ENCODE measurements around the gene ARNT2. TPM values are rescaled to one million over a fixed set of nuclear protein-coding genes. Genes with fewer than 3 reads are reported as not detected.

The ARNT2 gene
- total and polyA plus RNA-seq, 3 experiments from 2014 or later = 0.11 to 0.13 TPM; not detected in 1

DNA sequence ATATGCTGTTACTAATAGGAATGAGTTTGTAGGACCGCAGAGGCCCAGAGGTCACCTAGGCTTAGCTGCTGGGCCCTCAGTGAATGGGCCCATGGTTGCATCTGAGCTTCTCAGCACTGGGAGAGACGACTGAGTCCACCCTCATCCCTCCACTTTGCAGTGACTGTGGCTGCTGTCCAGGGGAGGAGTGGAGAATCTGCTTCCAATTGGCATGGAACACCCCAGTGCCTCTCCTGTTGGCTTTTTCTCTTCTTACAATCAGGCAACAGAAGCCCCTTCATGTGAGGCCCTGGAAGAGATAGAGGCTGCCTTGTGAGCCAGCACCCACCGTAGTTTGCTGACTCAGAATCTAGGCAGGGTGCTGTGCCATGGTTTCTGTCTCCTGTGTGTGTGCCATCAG, 55.6 kb downstream of the ARNT2 start:
- no peak overlapping the region for H3K27ac ChIP-seq (ENCODE audit: low read depth, low read length)
- Mint-ChIP-seq H3K36me3 (no peaks in the 10 kb centered on the region), H3K4me1 (peaks cover 4 to 9% (median 5%) of the 10 kb centered on the region in 3 donors), H3K27me3 (peaks cover 4 to 13% of the 10 kb centered on the region in 2 donors), H3K27ac (no peak overlapping the region), H3K9me3 (no peaks in the 10 kb centered on the region), H3K4me3 (no peak overlapping the region)
- no peaks in the 10 kb centered on the region for H3K27me3 ChIP-seq (ENCODE audit: insufficient read depth, low read length, poor library complexity, severe bottlenecking)
- ChIA-PET POLR2A (no interaction called here), CTCF (interaction anchor here (1.3 kb wide), 1 partner anchor 316 kb away, joined by 5 read pairs; no protein-coding TSS in a partner anchor)
- no peak for DNase-seq
- no peak overlapping the region for H3K4me3 ChIP-seq (ENCODE audit: low read length)
- no peaks in the 10 kb centered on the region for H3K9me3 ChIP-seq (ENCODE audit: low read length)
- H3K4me1 ChIP-seq (ENCODE audit: insufficient read depth, low read length) = no peaks in the 10 kb centered on the region
- no peaks in the 10 kb centered on the region for H3K36me3 ChIP-seq (ENCODE audit: insufficient read depth, low read length)

DNA sequence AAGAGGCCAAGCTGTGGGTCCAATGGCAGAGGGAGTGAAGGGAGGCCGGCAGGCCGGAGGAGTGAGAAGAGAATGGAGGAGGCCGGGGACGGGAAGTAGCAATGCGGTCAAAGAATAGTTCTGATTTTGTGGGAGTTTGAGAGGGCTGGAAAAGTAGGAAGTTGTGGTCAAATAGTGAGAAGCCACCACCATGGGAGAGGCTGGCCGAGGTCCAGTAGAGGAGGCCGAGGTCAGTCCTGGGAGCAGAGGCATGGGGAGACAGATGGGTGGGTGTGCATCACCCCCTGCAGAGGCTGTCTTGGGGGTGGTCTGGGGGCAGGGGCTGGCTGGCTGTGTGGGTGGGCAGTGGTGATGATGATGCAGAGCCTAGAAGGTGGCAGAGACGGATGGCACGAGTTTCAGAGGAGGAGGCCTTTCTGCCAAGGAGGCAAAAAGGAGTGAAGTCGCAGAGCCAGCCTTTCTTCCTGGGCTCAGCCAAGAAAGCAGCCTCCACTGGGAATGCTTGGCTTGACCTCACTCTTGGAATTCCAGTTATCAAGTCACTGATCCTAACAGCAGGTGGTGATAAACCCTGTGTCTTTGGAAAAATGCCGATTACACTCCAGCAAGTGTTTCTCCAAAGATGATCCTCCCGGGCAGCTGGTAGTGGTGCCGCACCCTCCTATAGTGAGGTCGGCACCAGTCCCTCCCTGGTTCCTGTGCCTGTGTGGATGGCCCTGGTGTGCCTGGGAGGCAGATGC, 57.3 kb downstream of the ARNT2 start:
- no peaks in the 10 kb centered on the region for H3K36me3 ChIP-seq (ENCODE audit: insufficient read depth, low read length)
- Mint-ChIP-seq H3K27me3 (peaks cover 2 to 10% of the 10 kb centered on the region in 2 donors), H3K4me3 (no peak overlapping the region), H3K4me1 (no peaks in the 10 kb centered on the region), H3K9me3 (no peaks in the 10 kb centered on the region), H3K27ac (no peak overlapping the region), H3K36me3 (no peaks in the 10 kb centered on the region)
- ChIA-PET CTCF (no interaction called here), POLR2A (no interaction called here)
- no peak overlapping the region for H3K27ac ChIP-seq (ENCODE audit: low read depth, low read length)
- no peaks in the 10 kb centered on the region for H3K4me1 ChIP-seq (ENCODE audit: insufficient read depth, low read length)
- H3K27me3 ChIP-seq (ENCODE audit: insufficient read depth, low read length, poor library complexity, severe bottlenecking) = no peaks in the 10 kb centered on the region
- H3K9me3 ChIP-seq (ENCODE audit: low read length) = no peaks in the 10 kb centered on the region
- no peak overlapping the region for H3K4me3 ChIP-seq (ENCODE audit: low read length)
- DNase-seq = no peak

DNA sequence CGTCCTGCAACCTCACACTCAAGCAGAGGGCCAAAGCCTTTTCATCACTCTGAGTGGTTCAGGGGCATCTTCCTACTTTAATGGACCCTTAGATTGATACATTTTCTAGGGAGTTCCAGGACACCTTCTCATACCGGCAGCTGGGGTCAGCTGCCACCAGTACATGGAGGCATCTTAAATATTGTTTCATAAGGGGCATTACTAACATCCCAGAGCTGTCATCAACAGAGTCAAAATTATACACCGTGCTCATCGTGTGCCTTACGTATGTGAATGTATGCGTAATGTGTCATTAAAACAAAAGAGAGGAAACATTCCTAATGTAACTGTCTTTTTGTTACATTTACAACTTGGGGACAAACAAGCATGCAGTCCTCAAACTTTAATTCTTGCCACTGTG, 57.9 kb downstream of the ARNT2 start:
- ChIA-PET POLR2A (no interaction called here), CTCF (no interaction called here)
- no peaks in the 10 kb centered on the region for H3K36me3 ChIP-seq (ENCODE audit: insufficient read depth, low read length)
- H3K4me3 ChIP-seq (ENCODE audit: low read length) = no peak overlapping the region
- peaks cover 2 to 12% of the 10 kb centered on the region in 2 donors for H3K27me3 Mint-ChIP-seq
- H3K4me1 ChIP-seq (ENCODE audit: insufficient read depth, low read length) = no peaks in the 10 kb centered on the region
- no peaks in the 10 kb centered on the region for H3K4me1 Mint-ChIP-seq
- no peak overlapping the region for H3K4me3 Mint-ChIP-seq
- H3K9me3 ChIP-seq (ENCODE audit: low read length) = no peaks in the 10 kb centered on the region
- no peak overlapping the region for H3K27ac ChIP-seq (ENCODE audit: low read depth, low read length)
- no peak for DNase-seq
- H3K27me3 ChIP-seq (ENCODE audit: insufficient read depth, low read length, poor library complexity, severe bottlenecking) = no peaks in the 10 kb centered on the region
- no peaks in the 10 kb centered on the region for H3K9me3 Mint-ChIP-seq
- no peak overlapping the region for H3K27ac Mint-ChIP-seq
- H3K36me3 Mint-ChIP-seq = no peaks in the 10 kb centered on the region

DNA sequence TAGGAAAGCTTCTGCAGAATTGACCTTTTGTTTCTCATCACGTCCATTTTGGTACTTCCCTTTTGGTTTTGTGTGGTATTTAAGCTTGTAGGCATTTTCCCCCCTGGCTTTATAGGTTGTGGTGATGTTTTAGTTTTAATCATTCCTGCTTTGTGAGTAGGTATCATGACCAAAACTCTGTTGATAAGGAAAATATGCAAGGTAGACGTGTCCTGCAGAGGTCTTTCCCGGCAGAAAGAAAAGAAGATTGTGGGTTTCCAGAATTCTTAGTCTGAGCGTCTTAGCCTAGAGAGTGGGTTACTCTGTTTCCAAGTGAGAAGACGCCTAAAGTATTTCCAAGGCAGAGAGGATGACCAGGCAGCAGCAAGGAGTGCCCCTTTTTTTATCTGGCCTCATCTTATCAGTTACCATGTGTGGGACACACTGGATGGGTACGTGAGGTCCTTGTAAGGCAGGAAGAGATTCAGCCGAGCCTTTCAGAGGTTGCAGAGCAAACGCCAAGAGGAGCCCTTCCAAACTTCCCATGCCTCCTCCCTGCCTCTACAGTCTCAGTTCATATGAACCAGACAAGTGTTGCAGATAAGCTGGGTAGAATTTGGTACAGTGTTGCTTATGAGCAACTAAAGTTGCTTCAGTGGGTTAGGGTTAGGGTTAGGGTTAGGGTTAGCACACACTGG, 58.8 kb downstream of the ARNT2 start:
- no peak overlapping the region for H3K4me3 ChIP-seq (ENCODE audit: low read length)
- CTCF ChIA-PET = no interaction called here
- no peaks in the 10 kb centered on the region for H3K36me3 ChIP-seq (ENCODE audit: insufficient read depth, low read length)
- Mint-ChIP-seq H3K9me3 (no peaks in the 10 kb centered on the region), H3K36me3 (no peaks in the 10 kb centered on the region), H3K27me3 (peaks cover 2 to 19% of the 10 kb centered on the region in 2 donors), H3K27ac (no peak overlapping the region), H3K4me1 (no peaks in the 10 kb centered on the region), H3K4me3 (no peak overlapping the region)
- no peak for DNase-seq
- POLR2A ChIA-PET = no interaction called here
- H3K27me3 ChIP-seq (ENCODE audit: insufficient read depth, low read length, poor library complexity, severe bottlenecking) = no peaks in the 10 kb centered on the region
- no peaks in the 10 kb centered on the region for H3K9me3 ChIP-seq (ENCODE audit: low read length)
- no peak overlapping the region for H3K27ac ChIP-seq (ENCODE audit: low read depth, low read length)
- H3K4me1 ChIP-seq (ENCODE audit: insufficient read depth, low read length) = no peaks in the 10 kb centered on the region

DNA sequence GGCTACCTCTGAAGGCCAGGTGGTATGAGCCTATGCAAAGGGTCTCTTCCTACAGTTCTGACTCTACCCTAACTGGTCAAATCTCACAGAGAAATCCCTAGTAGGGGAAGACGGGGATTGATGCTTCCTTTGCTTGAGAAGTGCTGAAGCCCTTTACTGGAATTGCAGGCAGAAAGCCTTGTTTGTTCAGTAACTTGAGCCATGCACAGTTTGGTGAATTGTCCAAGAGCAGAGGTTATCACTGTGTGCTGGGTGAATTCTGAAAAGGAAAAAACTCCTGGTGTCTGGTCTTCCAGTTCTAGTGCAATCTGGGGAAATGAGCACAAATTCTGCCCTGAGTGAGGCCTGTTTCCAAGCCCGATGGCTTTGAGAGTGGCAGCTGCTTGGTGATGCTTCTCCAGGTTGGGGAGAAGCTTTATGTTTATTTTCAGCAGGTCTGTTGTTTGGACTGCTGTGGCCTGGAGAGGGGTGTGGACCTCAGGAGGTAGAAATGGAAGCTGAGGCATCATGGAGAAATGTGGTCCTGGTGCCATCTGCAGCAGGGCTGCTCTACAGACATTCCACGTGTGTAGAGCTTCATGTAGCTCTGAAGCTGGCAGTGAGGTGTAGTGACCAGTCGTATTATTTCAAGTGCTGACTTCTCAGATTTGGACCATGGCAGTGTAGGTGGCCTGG, 60.9 kb downstream of the ARNT2 start:
- DNase-seq = no peak
- CTCF ChIA-PET = interaction anchor here (1.5 kb wide), 1 partner anchor 8 kb away, joined by 3 read pairs; no protein-coding TSS in a partner anchor

DNA sequence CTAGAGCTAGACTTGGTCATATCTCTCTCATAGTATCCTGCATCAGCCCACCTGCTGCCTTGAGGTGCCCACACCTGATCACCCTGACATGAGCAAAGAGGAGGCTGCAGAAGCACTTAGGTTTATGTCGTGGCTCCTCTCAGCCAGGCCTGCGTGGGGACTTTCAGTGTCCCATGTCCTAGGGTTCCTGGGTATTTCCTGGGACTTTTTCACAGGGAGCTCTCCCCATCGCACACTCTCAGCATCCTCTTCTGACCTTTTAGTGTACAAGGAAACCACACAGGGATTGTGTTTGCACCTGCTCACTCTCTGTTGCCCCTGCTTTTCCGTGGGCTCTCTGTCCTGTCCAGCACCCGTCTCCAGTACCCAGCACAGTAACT, 61.4 kb downstream of the ARNT2 start:
- H3K27ac Mint-ChIP-seq = no peak overlapping the region
- no peak overlapping the region for H3K4me3 ChIP-seq (ENCODE audit: low read length)
- POLR2A ChIA-PET = no interaction called here
- H3K27ac ChIP-seq (ENCODE audit: low read depth, low read length) = no peak overlapping the region
- H3K27me3 ChIP-seq (ENCODE audit: insufficient read depth, low read length, poor library complexity, severe bottlenecking) = no peaks in the 10 kb centered on the region
- no peaks in the 10 kb centered on the region for H3K36me3 Mint-ChIP-seq
- no peaks in the 10 kb centered on the region for H3K9me3 Mint-ChIP-seq
- no peaks in the 10 kb centered on the region for H3K4me1 ChIP-seq (ENCODE audit: insufficient read depth, low read length)
- H3K4me3 Mint-ChIP-seq = no peak overlapping the region
- H3K4me1 Mint-ChIP-seq = no peaks in the 10 kb centered on the region
- no peaks in the 10 kb centered on the region for H3K36me3 ChIP-seq (ENCODE audit: insufficient read depth, low read length)
- CTCF ChIA-PET = interaction anchor here (1.4 to 1.5 kb wide), 2 partner anchors 8 to 311 kb away, joined by 3 read pairs; no protein-coding TSS in a partner anchor
- no peaks in the 10 kb centered on the region for H3K9me3 ChIP-seq (ENCODE audit: low read length)
- DNase-seq = no peak
- peaks cover 2 to 37% of the 10 kb centered on the region in 2 donors for H3K27me3 Mint-ChIP-seq

More for the DNA sequence above, 60.9 kb downstream of the ARNT2 start:
- POLR2A ChIA-PET = no interaction called here
- no peaks in the 10 kb centered on the region for H3K4me1 ChIP-seq (ENCODE audit: insufficient read depth, low read length)
- Mint-ChIP-seq H3K27me3 (peaks cover 2 to 32% of the 10 kb centered on the region in 2 donors), H3K27ac (no peak overlapping the region), H3K36me3 (no peaks in the 10 kb centered on the region), H3K4me1 (no peaks in the 10 kb centered on the region), H3K9me3 (no peaks in the 10 kb centered on the region), H3K4me3 (no peak overlapping the region)
- no peak overlapping the region for H3K4me3 ChIP-seq (ENCODE audit: low read length)
- no peaks in the 10 kb centered on the region for H3K36me3 ChIP-seq (ENCODE audit: insufficient read depth, low read length)
- H3K27ac ChIP-seq (ENCODE audit: low read depth, low read length) = no peak overlapping the region
- H3K27me3 ChIP-seq (ENCODE audit: insufficient read depth, low read length, poor library complexity, severe bottlenecking) = no peaks in the 10 kb centered on the region
- H3K9me3 ChIP-seq (ENCODE audit: low read length) = no peaks in the 10 kb centered on the region

DNA sequence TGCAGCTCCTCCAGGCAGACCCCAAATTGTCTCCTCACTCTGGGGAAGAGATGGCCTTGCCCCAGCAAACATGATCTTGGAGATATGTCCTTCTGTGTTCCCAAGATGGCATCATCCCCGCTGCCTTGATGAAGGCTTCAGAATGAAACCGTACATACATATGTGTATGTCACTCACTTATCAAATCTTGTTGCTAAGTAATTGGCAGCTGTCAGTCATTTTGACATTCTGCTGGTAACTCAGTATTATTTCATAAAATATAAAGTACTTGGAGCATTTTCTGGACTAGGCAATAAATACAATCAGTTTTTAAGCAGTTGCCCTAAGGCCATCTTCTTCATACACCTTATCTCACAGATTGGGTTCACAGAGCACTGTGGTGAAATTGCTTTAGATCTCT, 62.4 kb downstream of the ARNT2 start:
- no peaks in the 10 kb centered on the region for H3K36me3 ChIP-seq (ENCODE audit: insufficient read depth, low read length)
- Mint-ChIP-seq H3K4me3 (no peak overlapping the region), H3K27me3 (peaks cover 0 to 45% of the 10 kb centered on the region in 2 donors), H3K9me3 (no peaks in the 10 kb centered on the region), H3K4me1 (no peaks in the 10 kb centered on the region), H3K27ac (peak overlapping the region in 1 of 8 donors; percentile 15), H3K36me3 (no peaks in the 10 kb centered on the region)
- H3K27me3 ChIP-seq (ENCODE audit: insufficient read depth, low read length, poor library complexity, severe bottlenecking) = no peaks in the 10 kb centered on the region
- no peaks in the 10 kb centered on the region for H3K9me3 ChIP-seq (ENCODE audit: low read length)
- CTCF ChIA-PET = interaction anchor here (1.4 kb wide), 1 partner anchor 310 kb away, joined by 3 read pairs; no protein-coding TSS in a partner anchor
- DNase-seq = no peak
- H3K27ac ChIP-seq (ENCODE audit: low read depth, low read length) = no peak overlapping the region
- H3K4me1 ChIP-seq (ENCODE audit: insufficient read depth, low read length) = no peaks in the 10 kb centered on the region
- POLR2A ChIA-PET = no interaction called here
- H3K4me3 ChIP-seq (ENCODE audit: low read length) = no peak overlapping the region

DNA sequence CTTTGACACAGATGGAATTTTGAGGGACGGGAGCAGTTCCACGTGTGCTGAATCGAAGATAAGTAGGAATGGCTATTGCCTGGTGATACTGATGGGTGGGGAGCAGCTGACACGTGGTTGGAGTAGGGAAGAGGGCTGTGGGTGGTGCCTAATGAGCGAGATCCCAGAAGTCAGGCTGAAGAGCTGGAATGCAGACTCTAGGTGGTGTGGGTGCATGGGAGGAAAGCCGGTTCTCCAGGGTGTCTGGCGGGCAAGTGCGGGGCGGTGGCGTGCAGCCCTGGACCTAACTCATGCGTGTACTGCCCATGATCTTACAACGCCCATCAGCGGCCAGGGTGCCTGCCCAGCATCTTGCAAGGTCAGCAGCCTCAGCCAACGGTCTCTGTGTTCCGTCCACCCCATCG, 63.1 kb downstream of the ARNT2 start:
- Histone ChIP-seq H3K36me3 (ENCODE audit: insufficient read depth, low read length) (no peaks in the 10 kb centered on the region), H3K9me3 (ENCODE audit: low read length) (no peaks in the 10 kb centered on the region), H3K4me1 (ENCODE audit: insufficient read depth, low read length) (no peaks in the 10 kb centered on the region), H3K27ac (ENCODE audit: low read depth, low read length) (no peak overlapping the region), H3K4me3 (ENCODE audit: low read length) (no peak overlapping the region), H3K27me3 (ENCODE audit: insufficient read depth, low read length, poor library complexity, severe bottlenecking) (no peaks in the 10 kb centered on the region)
- Mint-ChIP-seq H3K4me1 (no peaks in the 10 kb centered on the region), H3K27me3 (peaks cover 0 to 52% of the 10 kb centered on the region in 2 donors), H3K4me3 (no peak overlapping the region), H3K27ac (peak overlapping the region in 1 of 8 donors; percentile 25), H3K36me3 (no peaks in the 10 kb centered on the region), H3K9me3 (no peaks in the 10 kb centered on the region)
- no peak for DNase-seq
- POLR2A ChIA-PET = no interaction called here
- CTCF ChIA-PET = no interaction called here
